Measurements from ENCODE around the gene BRD3OS. TPM values are rescaled to one million over a fixed set of nuclear protein-coding genes. Genes with fewer than 3 reads are reported as not detected.
A peak's percentile ranks its signal among the peaks of the same experiment; 100 is the strongest.

Gene BRD3OS
- total and polyA plus RNA-seq, 2 of the 13 experiments (the other 11 are each of a cell fraction or from before 2014, with no cell fraction given), result 4.9 to 5.7 TPM

DNA sequence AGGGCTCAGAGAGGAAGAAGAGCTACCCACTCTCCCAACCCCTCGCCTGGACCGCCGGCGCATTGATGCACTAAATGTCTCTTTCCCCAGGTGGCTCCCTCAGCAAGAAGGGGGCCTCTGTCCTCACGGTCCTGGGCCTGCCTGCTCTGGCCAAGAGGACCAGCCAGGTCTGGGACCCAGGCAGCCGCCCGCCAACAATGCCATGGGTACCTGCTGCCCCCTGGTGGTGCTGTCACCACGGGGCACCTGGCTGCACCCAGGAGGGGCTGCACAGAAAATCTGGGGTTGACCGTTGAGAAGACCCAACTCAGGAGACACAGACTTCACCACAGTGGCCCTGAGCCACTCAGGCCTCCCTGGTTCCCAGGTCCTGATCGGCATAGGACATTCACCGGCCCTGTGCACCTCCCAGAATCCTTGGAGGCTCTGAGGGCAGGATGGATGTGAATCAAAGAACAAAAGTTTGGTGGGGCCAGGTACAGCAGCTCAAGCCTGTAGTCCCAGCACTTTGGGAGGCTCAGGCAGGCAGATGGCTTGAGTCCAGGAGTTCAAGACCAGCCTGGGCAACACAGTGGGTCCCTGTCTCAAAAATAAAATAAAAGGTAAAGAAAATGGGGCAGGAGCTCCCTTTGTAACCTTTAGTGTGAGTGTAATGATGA, 30.8 kb upstream of the BRD3OS start (continued):
- TF ChIP-seq, protein P1, sequence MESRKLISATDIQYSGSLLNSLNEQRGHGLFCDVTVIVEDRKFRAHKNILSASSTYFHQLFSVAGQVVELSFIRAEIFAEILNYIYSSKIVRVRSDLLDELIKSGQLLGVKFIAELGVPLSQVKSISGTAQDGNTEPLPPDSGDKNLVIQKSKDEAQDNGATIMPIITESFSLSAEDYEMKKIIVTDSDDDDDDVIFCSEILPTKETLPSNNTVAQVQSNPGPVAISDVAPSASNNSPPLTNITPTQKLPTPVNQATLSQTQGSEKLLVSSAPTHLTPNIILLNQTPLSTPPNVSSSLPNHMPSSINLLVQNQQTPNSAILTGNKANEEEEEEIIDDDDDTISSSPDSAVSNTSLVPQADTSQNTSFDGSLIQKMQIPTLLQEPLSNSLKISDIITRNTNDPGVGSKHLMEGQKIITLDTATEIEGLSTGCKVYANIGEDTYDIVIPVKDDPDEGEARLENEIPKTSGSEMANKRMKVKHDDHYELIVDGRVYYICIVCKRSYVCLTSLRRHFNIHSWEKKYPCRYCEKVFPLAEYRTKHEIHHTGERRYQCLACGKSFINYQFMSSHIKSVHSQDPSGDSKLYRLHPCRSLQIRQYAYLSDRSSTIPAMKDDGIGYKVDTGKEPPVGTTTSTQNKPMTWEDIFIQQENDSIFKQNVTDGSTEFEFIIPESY (CRISPR knock-in tag; IDR thresholded peaks at IDR 0.05), result peak; percentile 81
- TF ChIP-seq MBNL3 (CRISPR knock-in tag; conservative IDR thresholded peaks at IDR 0.05), result no peak
- no peak for TF ChIP-seq HDAC6 (IDR thresholded peaks at IDR 0.05; ENCODE audit: low read depth, low read length)
- 0 out of 2 replicates have a peak, but pooled peaks have one; percentile 62 for TF ChIP-seq REPIN1 (CRISPR knock-in tag; IDR thresholded peaks at IDR 0.05; ENCODE audit: borderline replicate concordance, low read depth)
- TF ChIP-seq MIER2 (CRISPR knock-in tag; IDR thresholded peaks at IDR 0.05), result no peak
- no peak for TF ChIP-seq ZBTB20 (CRISPR knock-in tag; IDR thresholded peaks at IDR 0.05; ENCODE audit: borderline replicate concordance, low read depth)
- TF ChIP-seq, protein P2, sequence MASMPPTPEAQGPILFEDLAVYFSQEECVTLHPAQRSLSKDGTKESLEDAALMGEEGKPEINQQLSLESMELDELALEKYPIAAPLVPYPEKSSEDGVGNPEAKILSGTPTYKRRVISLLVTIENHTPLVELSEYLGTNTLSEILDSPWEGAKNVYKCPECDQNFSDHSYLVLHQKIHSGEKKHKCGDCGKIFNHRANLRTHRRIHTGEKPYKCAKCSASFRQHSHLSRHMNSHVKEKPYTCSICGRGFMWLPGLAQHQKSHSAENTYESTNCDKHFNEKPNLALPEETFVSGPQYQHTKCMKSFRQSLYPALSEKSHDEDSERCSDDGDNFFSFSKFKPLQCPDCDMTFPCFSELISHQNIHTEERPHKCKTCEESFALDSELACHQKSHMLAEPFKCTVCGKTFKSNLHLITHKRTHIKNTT (CRISPR knock-in tag; IDR thresholded peaks at IDR 0.05), result no peak
- no peak for TF ChIP-seq NFIB (CRISPR knock-in tag; IDR thresholded peaks at IDR 0.05; ENCODE audit: borderline replicate concordance)
- TF ChIP-seq ZFP41 (CRISPR knock-in tag; IDR thresholded peaks at IDR 0.05; ENCODE audit: borderline replicate concordance), result no peak
- TF ChIP-seq, protein P3, sequence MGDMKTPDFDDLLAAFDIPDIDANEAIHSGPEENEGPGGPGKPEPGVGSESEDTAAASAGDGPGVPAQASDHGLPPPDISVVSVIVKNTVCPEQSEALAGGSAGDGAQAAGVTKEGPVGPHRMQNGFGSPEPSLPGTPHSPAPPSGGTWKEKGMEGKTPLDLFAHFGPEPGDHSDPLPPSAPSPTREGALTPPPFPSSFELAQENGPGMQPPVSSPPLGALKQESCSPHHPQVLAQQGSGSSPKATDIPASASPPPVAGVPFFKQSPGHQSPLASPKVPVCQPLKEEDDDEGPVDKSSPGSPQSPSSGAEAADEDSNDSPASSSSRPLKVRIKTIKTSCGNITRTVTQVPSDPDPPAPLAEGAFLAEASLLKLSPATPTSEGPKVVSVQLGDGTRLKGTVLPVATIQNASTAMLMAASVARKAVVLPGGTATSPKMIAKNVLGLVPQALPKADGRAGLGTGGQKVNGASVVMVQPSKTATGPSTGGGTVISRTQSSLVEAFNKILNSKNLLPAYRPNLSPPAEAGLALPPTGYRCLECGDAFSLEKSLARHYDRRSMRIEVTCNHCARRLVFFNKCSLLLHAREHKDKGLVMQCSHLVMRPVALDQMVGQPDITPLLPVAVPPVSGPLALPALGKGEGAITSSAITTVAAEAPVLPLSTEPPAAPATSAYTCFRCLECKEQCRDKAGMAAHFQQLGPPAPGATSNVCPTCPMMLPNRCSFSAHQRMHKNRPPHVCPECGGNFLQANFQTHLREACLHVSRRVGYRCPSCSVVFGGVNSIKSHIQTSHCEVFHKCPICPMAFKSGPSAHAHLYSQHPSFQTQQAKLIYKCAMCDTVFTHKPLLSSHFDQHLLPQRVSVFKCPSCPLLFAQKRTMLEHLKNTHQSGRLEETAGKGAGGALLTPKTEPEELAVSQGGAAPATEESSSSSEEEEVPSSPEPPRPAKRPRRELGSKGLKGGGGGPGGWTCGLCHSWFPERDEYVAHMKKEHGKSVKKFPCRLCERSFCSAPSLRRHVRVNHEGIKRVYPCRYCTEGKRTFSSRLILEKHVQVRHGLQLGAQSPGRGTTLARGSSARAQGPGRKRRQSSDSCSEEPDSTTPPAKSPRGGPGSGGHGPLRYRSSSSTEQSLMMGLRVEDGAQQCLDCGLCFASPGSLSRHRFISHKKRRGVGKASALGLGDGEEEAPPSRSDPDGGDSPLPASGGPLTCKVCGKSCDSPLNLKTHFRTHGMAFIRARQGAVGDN (CRISPR knock-in tag; IDR thresholded peaks at IDR 0.05), result peak; percentile 73
- no peak for TF ChIP-seq FOXJ3 (CRISPR knock-in tag; IDR thresholded peaks at IDR 0.05; ENCODE audit: borderline replicate concordance)
- TF ChIP-seq ZNF749 (CRISPR knock-in tag; IDR thresholded peaks at IDR 0.05; ENCODE audit: borderline replicate concordance), result 0 out of 2 replicates have a peak, but pooled peaks have one; percentile 53
- no peak for TF ChIP-seq TAF1 (CRISPR knock-in tag; IDR thresholded peaks at IDR 0.05)
- no peak for TF ChIP-seq SSRP1 (CRISPR knock-in tag; IDR thresholded peaks at IDR 0.05)
- TF ChIP-seq, protein P4, sequence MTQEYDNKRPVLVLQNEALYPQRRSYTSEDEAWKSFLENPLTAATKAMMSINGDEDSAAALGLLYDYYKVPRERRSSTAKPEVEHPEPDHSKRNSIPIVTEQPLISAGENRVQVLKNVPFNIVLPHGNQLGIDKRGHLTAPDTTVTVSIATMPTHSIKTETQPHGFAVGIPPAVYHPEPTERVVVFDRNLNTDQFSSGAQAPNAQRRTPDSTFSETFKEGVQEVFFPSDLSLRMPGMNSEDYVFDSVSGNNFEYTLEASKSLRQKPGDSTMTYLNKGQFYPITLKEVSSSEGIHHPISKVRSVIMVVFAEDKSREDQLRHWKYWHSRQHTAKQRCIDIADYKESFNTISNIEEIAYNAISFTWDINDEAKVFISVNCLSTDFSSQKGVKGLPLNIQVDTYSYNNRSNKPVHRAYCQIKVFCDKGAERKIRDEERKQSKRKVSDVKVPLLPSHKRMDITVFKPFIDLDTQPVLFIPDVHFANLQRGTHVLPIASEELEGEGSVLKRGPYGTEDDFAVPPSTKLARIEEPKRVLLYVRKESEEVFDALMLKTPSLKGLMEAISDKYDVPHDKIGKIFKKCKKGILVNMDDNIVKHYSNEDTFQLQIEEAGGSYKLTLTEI (CRISPR knock-in tag; conservative IDR thresholded peaks at IDR 0.05), result no peak
- 0 out of 2 replicates have a peak, but pooled peaks have one; percentile 29 for TF ChIP-seq PHF8 (CRISPR knock-in tag; IDR thresholded peaks at IDR 0.05)
- TF ChIP-seq, protein P5, sequence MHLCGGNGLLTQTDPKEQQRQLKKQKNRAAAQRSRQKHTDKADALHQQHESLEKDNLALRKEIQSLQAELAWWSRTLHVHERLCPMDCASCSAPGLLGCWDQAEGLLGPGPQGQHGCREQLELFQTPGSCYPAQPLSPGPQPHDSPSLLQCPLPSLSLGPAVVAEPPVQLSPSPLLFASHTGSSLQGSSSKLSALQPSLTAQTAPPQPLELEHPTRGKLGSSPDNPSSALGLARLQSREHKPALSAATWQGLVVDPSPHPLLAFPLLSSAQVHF (CRISPR knock-in tag; IDR thresholded peaks at IDR 0.05), result no peak
- TF ChIP-seq ZNF556 (CRISPR knock-in tag; IDR thresholded peaks at IDR 0.05; ENCODE audit: borderline replicate concordance), result no peak
